GM13977 (cell line): Measurements from ENCODE around the gene RNF111.

Experiments
- DNase-seq: peaks from one replicate; pipeline ENCODE4 v3.0.0; 2012; ENCODE audit warnings: low spot score
- in situ Hi-C: fragments of 300-500 bp; cut with MboI; formaldehyde crosslinking; loops from one replicate; pipeline ENCODE4 v1.12.0; 2022; ENCODE audit warnings: low sequenced_read_pairs, low pct_unique_long_range_greater_than_20kb, mixed read lengths, inconsistent platforms; ENCODE audit not compliant: unreplicated experiment
- TF ChIP-seq, protein P1 (sequence below): IDR thresholded peaks from 2 replicates; pipeline ENCODE4 v1.5.1; 2012; ENCODE audit warnings: mild to moderate bottlenecking, control low read depth; ENCODE audit not compliant: insufficient read depth; ENCODE audit errors: extremely low read depth, missing control alignments

The RNF111 gene

GRCh38 chr15:58980351-58980939 lies 7.0 kb upstream of the RNF111 start:
- in situ Hi-C loops, result no loop called here
- DNase-seq, result peak; percentile 19
- TF ChIP-seq, protein P1, sequence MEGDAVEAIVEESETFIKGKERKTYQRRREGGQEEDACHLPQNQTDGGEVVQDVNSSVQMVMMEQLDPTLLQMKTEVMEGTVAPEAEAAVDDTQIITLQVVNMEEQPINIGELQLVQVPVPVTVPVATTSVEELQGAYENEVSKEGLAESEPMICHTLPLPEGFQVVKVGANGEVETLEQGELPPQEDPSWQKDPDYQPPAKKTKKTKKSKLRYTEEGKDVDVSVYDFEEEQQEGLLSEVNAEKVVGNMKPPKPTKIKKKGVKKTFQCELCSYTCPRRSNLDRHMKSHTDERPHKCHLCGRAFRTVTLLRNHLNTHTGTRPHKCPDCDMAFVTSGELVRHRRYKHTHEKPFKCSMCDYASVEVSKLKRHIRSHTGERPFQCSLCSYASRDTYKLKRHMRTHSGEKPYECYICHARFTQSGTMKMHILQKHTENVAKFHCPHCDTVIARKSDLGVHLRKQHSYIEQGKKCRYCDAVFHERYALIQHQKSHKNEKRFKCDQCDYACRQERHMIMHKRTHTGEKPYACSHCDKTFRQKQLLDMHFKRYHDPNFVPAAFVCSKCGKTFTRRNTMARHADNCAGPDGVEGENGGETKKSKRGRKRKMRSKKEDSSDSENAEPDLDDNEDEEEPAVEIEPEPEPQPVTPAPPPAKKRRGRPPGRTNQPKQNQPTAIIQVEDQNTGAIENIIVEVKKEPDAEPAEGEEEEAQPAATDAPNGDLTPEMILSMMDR, result peak; percentile 50

- peak; percentile 40 for DNase-seq
- in situ Hi-C loops, result no loop called here
Measured at GRCh38 chr15:58981808-58982475, 5.5 kb upstream of the RNF111 start.

GRCh38 chr15:58983261-58983660 lies 4.2 kb upstream of the RNF111 start:
- no peak for DNase-seq
- TF ChIP-seq, protein P1, result no peak
- in situ Hi-C loops, result no loop called here

More at GRCh38 chr15:58981808-58982475, 5.5 kb upstream of the RNF111 start:
- TF ChIP-seq, protein P1, result no peak

- DNase-seq, result no peak
- in situ Hi-C loops, result no loop called here
- TF ChIP-seq, protein P1, result no peak
Measured at GRCh38 chr15:58985443-58985842, 2.0 kb upstream of the RNF111 start.

GRCh38 chr15:58987036-58987435 lies 427 bp upstream of the RNF111 start:
- TF ChIP-seq, protein P1, result no peak
- no peak for DNase-seq
- in situ Hi-C loops, result no loop called here

DNA sequence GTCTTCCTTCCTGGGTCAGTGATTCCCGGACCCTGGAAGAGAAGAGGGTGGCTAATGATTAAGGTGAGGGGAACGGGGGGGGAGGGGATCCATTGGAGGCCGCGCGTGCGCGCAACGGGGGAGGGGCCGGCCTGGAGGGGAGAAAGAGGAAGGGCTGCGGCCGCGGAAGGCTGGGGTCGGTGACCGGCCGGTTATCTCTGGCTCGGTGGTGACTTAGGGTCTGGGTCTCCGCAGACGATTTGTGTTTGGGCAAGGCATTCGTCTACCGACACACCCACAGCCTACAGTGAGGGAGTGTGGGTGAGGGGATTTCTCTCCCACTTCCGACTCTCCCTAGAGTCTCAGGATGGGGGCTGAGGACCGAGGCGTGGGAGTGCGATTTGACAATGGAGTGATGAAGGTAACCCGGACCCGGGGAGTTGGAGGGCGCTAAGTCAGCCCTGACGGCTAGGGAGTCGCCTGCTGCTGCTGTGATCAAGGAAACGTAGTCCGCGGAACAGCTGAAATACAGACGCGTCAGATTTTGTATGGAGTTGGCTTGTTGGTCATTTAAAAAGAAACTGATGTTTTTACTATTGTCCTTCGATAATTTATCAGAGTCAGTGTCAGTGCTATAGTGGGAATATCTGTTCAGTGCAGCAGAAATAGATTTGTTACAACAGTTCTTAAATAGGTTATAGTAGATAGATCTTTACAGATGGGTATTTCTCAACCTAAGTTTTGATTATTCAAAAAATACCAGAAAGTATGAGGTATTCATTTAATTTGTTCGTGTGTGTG lies 733 bp downstream of the RNF111 start:
- TF ChIP-seq, protein P1, result no peak
- DNase-seq, result peak; percentile 54
- in situ Hi-C loops, result no loop called here
